Measurements from ENCODE around the gene DUSP8. TPM values are rescaled to one million over a fixed set of nuclear protein-coding genes. Genes with fewer than 3 reads are reported as not detected.

The DUSP8 gene
- total RNA-seq, 5 donors from 2014 or later (not counting 1 experiment from before 2014, with no cell fraction given) = 5.2 to 64.3 (median 8.7) TPM

GRCh38 chr11:1530686-1531448, 41.2 kb downstream of the DUSP8 start:
- no peak overlapping the region for H3K4me3 ChIP-seq (ENCODE audit: control insufficient read depth in 1 of 2, extremely low read depth in 1 of 2, low read length in 1 of 2)
- ATAC-seq (replicated peaks in 1 of 4) = no peak
- H3K36me3 ChIP-seq (ENCODE audit: control insufficient read depth in 2 of 2, extremely low read depth in 1 of 2, insufficient read depth in 1 of 2, low read length in 1 of 2) = peaks cover 15 to 47% of the 10 kb centered on the region in 2 donors
- no peaks in the 10 kb centered on the region for H3K9me3 ChIP-seq
- H3K4me3 Mint-ChIP-seq = no peak overlapping the region
- peaks cover 47 to 76% (median 66%) of the 10 kb centered on the region in 3 donors for H3K4me1 Mint-ChIP-seq
- ChIA-PET CTCF (interaction anchor here in 1 of 2 donors (0.7 kb wide), 1 partner anchor 267 kb away, joined by 4 read pairs; no protein-coding TSS in a partner anchor), POLR2A (no interaction called here)
- H3K27me3 ChIP-seq (replicated peaks in 1 of 2; ENCODE audit: control insufficient read depth in 2 of 2, extremely low read depth in 1 of 2, insufficient read depth in 2 of 2, low read length in 1 of 2) = no peaks in the 10 kb centered on the region
- 85% methylated on average over 18 of the region's 19 CpGs for WGBS (ENCODE audit: insufficient coverage)
- H3K9me3 Mint-ChIP-seq = no peaks in the 10 kb centered on the region
- peaks cover 19% of the 10 kb centered on the region for H3K36me3 Mint-ChIP-seq
- no peak for DNase-seq
- H3K27me3 Mint-ChIP-seq = no peaks in the 10 kb centered on the region
- H3K27ac Mint-ChIP-seq = no peak overlapping the region
- peaks cover 0 to 81% of the 10 kb centered on the region in 2 experiments for H3K4me1 ChIP-seq (ENCODE audit: control insufficient read depth in 1 of 2, extremely low read depth in 1 of 2, insufficient read depth in 2 of 2, low read length in 2 of 2)
- no peak overlapping the region for H3K27ac ChIP-seq (ENCODE audit: low read length)

GRCh38 chr11:1529774-1530173, 42.3 kb downstream of the DUSP8 start:
- Histone ChIP-seq H3K4me3 (ENCODE audit: control insufficient read depth in 1 of 2, extremely low read depth in 1 of 2, low read length in 1 of 2) (no peak overlapping the region), H3K9me3 (no peaks in the 10 kb centered on the region), H3K36me3 (ENCODE audit: control insufficient read depth in 2 of 2, extremely low read depth in 1 of 2, insufficient read depth in 1 of 2, low read length in 1 of 2) (peaks cover 11 to 36% of the 10 kb centered on the region in 2 donors), H3K27me3 (replicated peaks in 1 of 2; ENCODE audit: control insufficient read depth in 2 of 2, extremely low read depth in 1 of 2, insufficient read depth in 2 of 2, low read length in 1 of 2) (no peaks in the 10 kb centered on the region), H3K4me1 (ENCODE audit: control insufficient read depth in 1 of 2, extremely low read depth in 1 of 2, insufficient read depth in 2 of 2, low read length in 2 of 2) (peaks cover 0 to 82% of the 10 kb centered on the region in 2 experiments), H3K27ac (ENCODE audit: low read length) (no peak overlapping the region)
- DNase-seq = no peak
- Mint-ChIP-seq H3K4me3 (no peak overlapping the region), H3K4me1 (peaks cover 41 to 71% (median 65%) of the 10 kb centered on the region in 3 donors), H3K27ac (no peak overlapping the region), H3K27me3 (no peaks in the 10 kb centered on the region), H3K36me3 (peaks cover 12% of the 10 kb centered on the region), H3K9me3 (no peaks in the 10 kb centered on the region)
- CTCF ChIA-PET = interaction anchor here (0.6 to 0.7 kb wide), 2 partner anchors 14 to 266 kb away, joined by 3 to 4 read pairs; no protein-coding TSS in a partner anchor
- POLR2A ChIA-PET = no interaction called here
- ATAC-seq (replicated peaks in 1 of 4) = no peak
- WGBS (ENCODE audit: insufficient coverage) = 93% methylated on average over 4 of the region's 5 CpGs

GRCh38 chr11:1529286-1529685, 42.8 kb downstream of the DUSP8 start:
- no peak for ATAC-seq (replicated peaks in 1 of 4)
- peaks cover 0 to 82% of the 10 kb centered on the region in 2 experiments for H3K4me1 ChIP-seq (ENCODE audit: control insufficient read depth in 1 of 2, extremely low read depth in 1 of 2, insufficient read depth in 2 of 2, low read length in 2 of 2)

GRCh38 chr11:1528710-1529109, 43.4 kb downstream of the DUSP8 start:
- ChIA-PET CTCF (no interaction called here), POLR2A (no interaction called here)
- H3K27me3 Mint-ChIP-seq = no peaks in the 10 kb centered on the region
- H3K4me3 ChIP-seq (ENCODE audit: control insufficient read depth in 1 of 2, extremely low read depth in 1 of 2, low read length in 1 of 2) = no peak overlapping the region
- H3K27ac ChIP-seq (ENCODE audit: low read length) = no peak overlapping the region
- peaks cover 38 to 68% (median 63%) of the 10 kb centered on the region in 3 donors for H3K4me1 Mint-ChIP-seq
- no peak for ATAC-seq (replicated peaks in 1 of 4)
- DNase-seq = no peak
- peaks cover 7% of the 10 kb centered on the region for H3K36me3 Mint-ChIP-seq
- H3K4me3 Mint-ChIP-seq = no peak overlapping the region
- peaks cover 11 to 28% of the 10 kb centered on the region in 2 donors for H3K36me3 ChIP-seq (ENCODE audit: control insufficient read depth in 2 of 2, extremely low read depth in 1 of 2, insufficient read depth in 1 of 2, low read length in 1 of 2)
- H3K4me1 ChIP-seq (ENCODE audit: control insufficient read depth in 1 of 2, extremely low read depth in 1 of 2, insufficient read depth in 2 of 2, low read length in 2 of 2) = peaks cover 0 to 82% of the 10 kb centered on the region in 2 experiments
- no peaks in the 10 kb centered on the region for H3K9me3 ChIP-seq
- H3K27ac Mint-ChIP-seq = no peak overlapping the region
- 85% methylated on average over 6 of the region's 10 CpGs for WGBS (ENCODE audit: insufficient coverage)
- H3K27me3 ChIP-seq (replicated peaks in 1 of 2; ENCODE audit: control insufficient read depth in 2 of 2, extremely low read depth in 1 of 2, insufficient read depth in 2 of 2, low read length in 1 of 2) = no peaks in the 10 kb centered on the region
- no peaks in the 10 kb centered on the region for H3K9me3 Mint-ChIP-seq

More at GRCh38 chr11:1529286-1529685, 42.8 kb downstream of the DUSP8 start:
- H3K27me3 Mint-ChIP-seq = no peaks in the 10 kb centered on the region
- Histone ChIP-seq H3K27ac (ENCODE audit: low read length) (no peak overlapping the region), H3K27me3 (replicated peaks in 1 of 2; ENCODE audit: control insufficient read depth in 2 of 2, extremely low read depth in 1 of 2, insufficient read depth in 2 of 2, low read length in 1 of 2) (no peaks in the 10 kb centered on the region), H3K4me3 (ENCODE audit: control insufficient read depth in 1 of 2, extremely low read depth in 1 of 2, low read length in 1 of 2) (no peak overlapping the region), H3K36me3 (ENCODE audit: control insufficient read depth in 2 of 2, extremely low read depth in 1 of 2, insufficient read depth in 1 of 2, low read length in 1 of 2) (peaks cover 11 to 32% of the 10 kb centered on the region in 2 donors), H3K9me3 (no peaks in the 10 kb centered on the region)
- peaks cover 7% of the 10 kb centered on the region for H3K36me3 Mint-ChIP-seq
- 94% methylated on average over 8 of the region's 17 CpGs for WGBS (ENCODE audit: insufficient coverage)
- peaks cover 37 to 67% (median 61%) of the 10 kb centered on the region in 3 donors for H3K4me1 Mint-ChIP-seq
- H3K4me3 Mint-ChIP-seq = no peak overlapping the region
- DNase-seq = no peak
- POLR2A ChIA-PET = no interaction called here
- CTCF ChIA-PET = interaction anchor here in 1 of 2 donors (0.6 kb wide), 1 partner anchor 14 kb away, joined by 3 read pairs; no protein-coding TSS in a partner anchor
- no peak overlapping the region for H3K27ac Mint-ChIP-seq
- H3K9me3 Mint-ChIP-seq = no peaks in the 10 kb centered on the region

GRCh38 chr11:1526785-1527184, 45.3 kb downstream of the DUSP8 start:
- no peak for ATAC-seq (replicated peaks in 1 of 4)
- H3K36me3 Mint-ChIP-seq = no peaks in the 10 kb centered on the region
- H3K4me1 Mint-ChIP-seq = peaks cover 42 to 72% (median 71%) of the 10 kb centered on the region in 3 donors
- H3K4me3 Mint-ChIP-seq = no peak overlapping the region
- no peak overlapping the region for H3K27ac Mint-ChIP-seq
- no peaks in the 10 kb centered on the region for H3K9me3 Mint-ChIP-seq
- no peaks in the 10 kb centered on the region for H3K27me3 Mint-ChIP-seq
- ChIA-PET CTCF (no interaction called here), POLR2A (no interaction called here)
- no peaks in the 10 kb centered on the region for H3K9me3 ChIP-seq
- peaks cover 0 to 67% of the 10 kb centered on the region in 2 experiments for H3K4me1 ChIP-seq (ENCODE audit: control insufficient read depth in 1 of 2, extremely low read depth in 1 of 2, insufficient read depth in 2 of 2, low read length in 2 of 2)
- 97% methylated on average over 6 of the region's 15 CpGs for WGBS (ENCODE audit: insufficient coverage)
- no peak overlapping the region for H3K27ac ChIP-seq (ENCODE audit: low read length)
- H3K27me3 ChIP-seq (replicated peaks in 1 of 2; ENCODE audit: control insufficient read depth in 2 of 2, extremely low read depth in 1 of 2, insufficient read depth in 2 of 2, low read length in 1 of 2) = no peaks in the 10 kb centered on the region
- no peak overlapping the region for H3K4me3 ChIP-seq (ENCODE audit: control insufficient read depth in 1 of 2, extremely low read depth in 1 of 2, low read length in 1 of 2)
- DNase-seq = no peak
- H3K36me3 ChIP-seq (ENCODE audit: control insufficient read depth in 2 of 2, extremely low read depth in 1 of 2, insufficient read depth in 1 of 2, low read length in 1 of 2) = peaks cover 7 to 13% of the 10 kb centered on the region in 2 donors

- ATAC-seq (replicated peaks in 1 of 4) = peak in 1 of 4 experiments; percentile 34
- peaks cover 0 to 60% of the 10 kb centered on the region in 2 experiments for H3K4me1 ChIP-seq (ENCODE audit: control insufficient read depth in 1 of 2, extremely low read depth in 1 of 2, insufficient read depth in 2 of 2, low read length in 2 of 2)
- no peak overlapping the region for H3K4me3 ChIP-seq (ENCODE audit: control insufficient read depth in 1 of 2, extremely low read depth in 1 of 2, low read length in 1 of 2)
- no peaks in the 10 kb centered on the region for H3K9me3 Mint-ChIP-seq
- no peaks in the 10 kb centered on the region for H3K27me3 ChIP-seq (replicated peaks in 1 of 2; ENCODE audit: control insufficient read depth in 2 of 2, extremely low read depth in 1 of 2, insufficient read depth in 2 of 2, low read length in 1 of 2)
- H3K36me3 Mint-ChIP-seq = peaks cover 4% of the 10 kb centered on the region
- no peak overlapping the region for H3K27ac ChIP-seq (ENCODE audit: low read length)
- POLR2A ChIA-PET = no interaction called here
- H3K9me3 ChIP-seq = no peaks in the 10 kb centered on the region
- no peak overlapping the region for H3K27ac Mint-ChIP-seq
- H3K4me1 Mint-ChIP-seq = peaks cover 59 to 78% (median 70%) of the 10 kb centered on the region in 3 donors
- H3K4me3 Mint-ChIP-seq = no peak overlapping the region
- CTCF ChIA-PET = interaction anchor here in 1 of 2 donors (0.5 kb wide), 1 partner anchor 70 kb away, joined by 4 read pairs; no protein-coding TSS in a partner anchor
- peaks cover under 1 to 6% of the 10 kb centered on the region in 2 donors for H3K36me3 ChIP-seq (ENCODE audit: control insufficient read depth in 2 of 2, extremely low read depth in 1 of 2, insufficient read depth in 1 of 2, low read length in 1 of 2)
- no peaks in the 10 kb centered on the region for H3K27me3 Mint-ChIP-seq
- 19% methylated on average over 2 of the region's 4 CpGs for WGBS (ENCODE audit: insufficient coverage)
- no peak for DNase-seq
Observed at GRCh38 chr11:1523779-1524178, 48.3 kb downstream of the DUSP8 start.

Measured in T-cell (primary cell).